ENCODE results near the gene PTPN13.

DNA sequence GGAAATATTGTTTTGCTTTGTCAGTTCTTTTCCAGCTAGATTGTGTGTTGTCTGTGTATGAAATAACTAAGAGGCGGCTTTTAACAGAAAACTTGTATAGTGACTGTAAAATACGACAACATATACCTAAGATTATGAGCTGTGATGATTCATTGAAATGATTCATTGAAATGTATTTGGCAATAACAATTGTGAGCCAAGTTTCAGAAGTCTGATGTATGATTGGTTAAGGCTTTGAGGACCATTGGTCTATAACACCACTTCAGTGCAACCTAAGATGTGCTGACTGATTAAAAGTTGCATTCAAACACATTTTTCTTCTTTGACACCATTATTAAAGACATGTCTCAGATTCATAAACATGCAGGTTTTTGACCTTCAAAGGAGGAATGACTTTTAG, 76.6 kb downstream of the PTPN13 start:
- TF ChIP-seq, protein P1, sequence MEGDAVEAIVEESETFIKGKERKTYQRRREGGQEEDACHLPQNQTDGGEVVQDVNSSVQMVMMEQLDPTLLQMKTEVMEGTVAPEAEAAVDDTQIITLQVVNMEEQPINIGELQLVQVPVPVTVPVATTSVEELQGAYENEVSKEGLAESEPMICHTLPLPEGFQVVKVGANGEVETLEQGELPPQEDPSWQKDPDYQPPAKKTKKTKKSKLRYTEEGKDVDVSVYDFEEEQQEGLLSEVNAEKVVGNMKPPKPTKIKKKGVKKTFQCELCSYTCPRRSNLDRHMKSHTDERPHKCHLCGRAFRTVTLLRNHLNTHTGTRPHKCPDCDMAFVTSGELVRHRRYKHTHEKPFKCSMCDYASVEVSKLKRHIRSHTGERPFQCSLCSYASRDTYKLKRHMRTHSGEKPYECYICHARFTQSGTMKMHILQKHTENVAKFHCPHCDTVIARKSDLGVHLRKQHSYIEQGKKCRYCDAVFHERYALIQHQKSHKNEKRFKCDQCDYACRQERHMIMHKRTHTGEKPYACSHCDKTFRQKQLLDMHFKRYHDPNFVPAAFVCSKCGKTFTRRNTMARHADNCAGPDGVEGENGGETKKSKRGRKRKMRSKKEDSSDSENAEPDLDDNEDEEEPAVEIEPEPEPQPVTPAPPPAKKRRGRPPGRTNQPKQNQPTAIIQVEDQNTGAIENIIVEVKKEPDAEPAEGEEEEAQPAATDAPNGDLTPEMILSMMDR (conservative IDR thresholded peaks at IDR 0.05; ENCODE audit: low read length): no peak
- TF ChIP-seq EZH2phosphoT487 (IDR thresholded peaks at IDR 0.05; ENCODE audit: borderline replicate concordance): no peak

Measured in Loucy (cell line).